ENCODE results near the gene TMPRSS4.

- TF ChIP-seq CTCF (conservative IDR thresholded peaks at IDR 0.05; ENCODE audit: low read depth, low read length) (no peak), EZH2 (IDR thresholded peaks at IDR 0.05; ENCODE audit: borderline replicate concordance, low read depth, low read length, poor library complexity, severe bottlenecking) (no peak)
Measured at GRCh38 chr11:118045191-118045590, 31.7 kb upstream of the TMPRSS4 start.
